ENCODE results near the gene RASSF1. TPM values are rescaled to one million over a fixed set of nuclear protein-coding genes. Genes with fewer than 3 reads are reported as not detected.

Gene RASSF1
- total RNA-seq, 2 donors from 2014 or later: 26.7 to 30.0 TPM

DNA sequence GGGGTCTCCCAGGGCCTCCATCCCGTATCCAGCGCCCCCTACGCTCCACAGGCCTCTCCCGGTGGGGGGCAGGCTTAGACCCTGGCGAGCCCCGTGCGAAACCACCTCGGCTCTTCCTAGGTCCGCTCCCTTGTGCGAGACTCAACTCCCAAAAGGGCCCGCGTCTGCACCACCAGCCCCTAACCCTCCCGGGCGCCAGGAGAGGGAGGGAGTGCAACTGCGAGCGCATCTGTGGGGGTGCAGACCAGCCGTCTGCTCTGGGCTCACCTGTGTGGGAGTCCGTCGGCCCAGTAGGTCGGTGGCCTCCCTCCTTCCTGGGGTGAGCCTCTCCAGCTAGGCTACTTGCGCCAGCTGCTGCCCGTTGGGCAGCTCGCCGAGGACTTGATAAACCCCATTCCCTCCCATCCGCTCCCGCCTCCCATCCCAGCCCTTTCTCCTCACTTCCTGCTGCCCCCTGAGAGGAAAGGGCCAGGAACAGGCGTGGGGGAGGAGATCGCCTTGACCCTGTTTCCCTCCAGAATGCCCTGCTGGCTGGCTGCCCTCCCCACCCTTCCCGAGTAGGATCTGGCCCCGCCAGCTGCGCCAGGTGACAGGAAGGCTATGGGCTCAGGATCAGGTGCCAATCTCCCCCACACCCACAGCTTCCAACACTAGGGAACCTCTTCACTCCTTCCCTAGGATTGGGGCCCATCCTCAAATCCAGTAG, 18.1 kb downstream of the RASSF1 start, which contains the start of gene HYAL2:
TSS of gene HYAL2 (minus strand) at position 360 of the 706 bp plus-strand sequence. CDS start 2,256 bp downstream, outside the sequence.
- Histone ChIP-seq H3K36me3 (replicated peaks in 1 of 2; ENCODE audit: insufficient read depth in 1 of 2, low read depth in 2 of 2) (peaks cover 0 to 5% of the 10 kb centered on the region in 2 donors), H3K27ac (peak within 1 kb of the TSS; percentile 88 to 98 (median 96)), H3K4me1 (peaks cover 72% of the 10 kb centered on the region), H3K4me3 (peak within 1 kb of the TSS; percentile 3 to 62), H3K27me3 (no peaks in the 10 kb centered on the region), H3K9me3 (no peaks in the 10 kb centered on the region)
- WGBS, 2 donors: 21 to 35% methylated on average over 17 to 31 of the region's 31 CpGs
- intact Hi-C loops (cut with DNase I): no loop called here
- TF ChIP-seq POLR2A (IDR thresholded peaks at IDR 0.05): peak in 2 of 3 donors; percentile 24 to 36
- TF ChIP-seq CTCF (IDR thresholded peaks at IDR 0.05): no peak
- ATAC-seq (no peak), DNase-seq (peak in 3 of 4 donors; percentile 49 to 63 (median 61))

GRCh38 chr3:50322115-50322385, 18.6 kb downstream of the RASSF1 start:
- peak overlapping the region in 1 of 2 donors; percentile 3 for H3K4me3 ChIP-seq
- 37 to 56% methylated on average over 6 to 14 of the region's 14 CpGs for WGBS, 2 donors
- TF ChIP-seq POLR2A (IDR thresholded peaks at IDR 0.05): peak in 1 of 3 donors; percentile 3
- no peak for TF ChIP-seq CTCF (IDR thresholded peaks at IDR 0.05)
- H3K4me1 ChIP-seq: peaks cover 72% of the 10 kb centered on the region
- H3K27me3 ChIP-seq: no peaks in the 10 kb centered on the region
- H3K27ac ChIP-seq: peak overlapping the region; percentile 88 to 98 (median 96)
- ATAC-seq (no peak), DNase-seq (no peak)
- H3K36me3 ChIP-seq (replicated peaks in 1 of 2; ENCODE audit: insufficient read depth in 1 of 2, low read depth in 2 of 2): peaks cover 0 to 5% of the 10 kb centered on the region in 2 donors
- intact Hi-C loops (cut with DNase I): no loop called here
- H3K9me3 ChIP-seq: no peaks in the 10 kb centered on the region

DNA sequence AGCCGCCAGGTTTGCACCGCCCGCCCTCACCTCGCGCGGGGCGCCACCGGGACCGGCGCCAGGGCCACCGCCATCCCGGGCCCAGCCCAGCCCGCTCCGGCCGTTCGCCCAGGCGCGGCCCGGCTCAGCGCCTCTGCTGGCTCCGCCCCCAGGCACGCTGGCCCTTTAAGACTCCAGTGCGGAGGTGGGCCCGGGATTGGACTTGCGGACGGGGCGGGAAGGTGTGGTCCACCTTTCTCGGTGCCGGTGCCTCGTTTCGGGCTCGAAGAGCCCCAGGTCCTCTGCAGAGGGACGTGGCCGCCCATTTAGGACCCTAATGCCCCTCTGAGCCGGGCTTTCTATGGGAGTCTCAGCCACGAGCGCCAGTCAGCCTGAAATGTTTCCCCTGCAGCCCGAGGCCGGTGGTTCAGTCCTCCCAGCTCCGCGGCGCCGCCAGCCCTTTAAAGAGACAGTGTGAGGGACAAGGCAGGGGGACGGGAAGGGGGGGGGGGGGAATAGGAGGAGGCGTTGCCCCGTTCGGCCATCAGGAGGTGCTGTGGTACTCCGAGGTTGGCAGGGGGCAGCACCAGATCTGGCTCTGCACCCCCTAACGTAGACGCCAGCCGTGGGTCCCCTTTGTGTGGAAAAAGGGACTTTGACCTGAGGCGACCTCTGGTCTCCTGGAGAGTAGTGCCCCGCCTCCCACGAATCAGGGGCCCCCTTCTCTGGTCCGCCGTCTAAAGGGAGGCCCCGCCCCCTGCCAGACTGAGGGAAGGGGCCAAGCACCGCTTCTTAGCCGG, 19.1 kb downstream of the RASSF1 start:
- WGBS, 2 donors: 2 to 20% methylated on average over 1 to 57 of the region's 59 CpGs
- DNase-seq (peak; percentile 90 to 93 (median 91)), ATAC-seq (peak; percentile 89)
- peak in 6 of 7 experiments; percentile 16 to 48 (median 32) for TF ChIP-seq CTCF (IDR thresholded peaks at IDR 0.05)
- TF ChIP-seq POLR2A (IDR thresholded peaks at IDR 0.05): no peak
- peaks cover 67% of the 10 kb centered on the region for H3K4me1 ChIP-seq
- H3K9me3 ChIP-seq: no peaks in the 10 kb centered on the region
- H3K36me3 ChIP-seq (replicated peaks in 1 of 2; ENCODE audit: insufficient read depth in 1 of 2, low read depth in 2 of 2): peaks cover 0 to 5% of the 10 kb centered on the region in 2 donors
- peak overlapping the region; percentile 88 to 98 (median 96) for H3K27ac ChIP-seq
- intact Hi-C loops (cut with DNase I): no loop called here
- peak overlapping the region in 1 of 2 donors; percentile 62 for H3K4me3 ChIP-seq
- no peaks in the 10 kb centered on the region for H3K27me3 ChIP-seq

DNA sequence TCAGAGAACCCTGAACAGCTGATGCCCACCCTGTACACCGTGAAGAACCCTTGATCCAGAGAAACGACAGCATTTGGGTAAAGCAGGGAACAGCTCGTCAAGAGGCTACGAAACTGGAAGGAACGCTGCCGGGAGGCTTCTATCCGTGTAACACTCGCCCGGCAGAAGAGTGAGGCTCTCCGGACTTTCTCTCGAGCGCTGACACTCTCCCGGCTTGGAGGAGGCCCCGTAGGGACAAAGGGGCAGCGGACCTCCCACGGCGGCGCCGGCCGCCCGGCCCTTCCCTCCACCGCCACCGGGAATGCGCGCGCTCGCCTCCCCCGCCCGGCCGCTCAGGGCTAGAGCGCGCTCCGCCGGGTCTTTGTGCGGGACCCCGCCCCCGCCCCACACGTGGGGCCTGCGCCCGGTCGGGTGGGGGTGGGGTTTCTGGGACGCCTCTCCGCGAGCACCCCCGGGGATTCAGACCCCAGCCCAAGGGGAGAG, 19.7 kb downstream of the RASSF1 start:
- peak; percentile 75 to 84 (median 80) for DNase-seq
- TF ChIP-seq POLR2A (IDR thresholded peaks at IDR 0.05) (peak in 2 of 3 donors; percentile 59 to 64), CTCF (IDR thresholded peaks at IDR 0.05) (no peak)
- intact Hi-C loops (cut with DNase I): no loop called here
- no peaks in the 10 kb centered on the region for H3K9me3 ChIP-seq
- peaks cover 0 to 5% of the 10 kb centered on the region in 2 donors for H3K36me3 ChIP-seq (replicated peaks in 1 of 2; ENCODE audit: insufficient read depth in 1 of 2, low read depth in 2 of 2)
- peaks cover 60% of the 10 kb centered on the region for H3K4me1 ChIP-seq
- no peaks in the 10 kb centered on the region for H3K27me3 ChIP-seq
- WGBS, 2 donors: 0% methylated on average over 43 of the region's 45 CpGs; no CpG with 5 or more reads in 1 of the 2 donors
- H3K4me3 ChIP-seq: peak overlapping the region in 1 of 2 donors; percentile 62
- peak overlapping the region; percentile 88 to 98 (median 96) for H3K27ac ChIP-seq
- peak; percentile 75 for ATAC-seq

Measured in body of pancreas (tissue), 4 donors.